CD8-positive, alpha-beta memory T cell (primary cell): ENCODE results near the gene LRRC58. TPM values are rescaled to one million over a fixed set of nuclear protein-coding genes. Genes with fewer than 3 reads are reported as not detected.
"Not testable (repeated sequence)": the region's sequence is repeated elsewhere in the genome, so short reads cannot be mapped to it uniquely, and the experiment has no call there.

ENCODE experiments used
- CTCF ChIA-PET: fragments of 350-600 bp; sonication (Branson Sonifier 250); formaldehyde crosslinking; loops from one replicate; lab custom pipeline; 2021; ENCODE audit warnings: antibody characterized with exemption; lab: Charles Lee
- POLR2A ChIA-PET: fragments of 350-600 bp; sonication (Branson Sonifier 250); formaldehyde crosslinking; loops from one replicate; lab custom pipeline; 2021; ENCODE audit warnings: antibody characterized with exemption; lab: Charles Lee
- DNase-seq, 5 donors: peaks; one replicate each; pipeline versions ENCODE4 v3.0.0 to v3.0.0-alpha.2; 2020 to 2022; ENCODE audit warnings: mixed read lengths in 1 of 5
- H3K27ac ChIP-seq: one replicate; pipeline ENCODE4 v1.7.0; 2013; ENCODE audit warnings: low read depth, mild to moderate bottlenecking, low read length, moderate library complexity
- H3K27me3 ChIP-seq: 2 replicates; pipeline ENCODE4 v1.7.0; 2013; ENCODE audit warnings: low read length, mild to moderate bottlenecking; ENCODE audit not compliant: insufficient read depth, poor library complexity, severe bottlenecking
- H3K36me3 ChIP-seq: 2 replicates; pipeline ENCODE4 v1.7.0; 2013; ENCODE audit warnings: mild to moderate bottlenecking, low read length, moderate library complexity; ENCODE audit not compliant: insufficient read depth
- H3K4me1 ChIP-seq: 2 replicates; pipeline ENCODE4 v1.7.0; 2013; ENCODE audit warnings: mild to moderate bottlenecking, low read length, moderate library complexity; ENCODE audit not compliant: insufficient read depth
- H3K4me3 ChIP-seq: 2 replicates; pipeline ENCODE4 v1.7.0; 2013; ENCODE audit warnings: mild to moderate bottlenecking, low read length
- H3K9me3 ChIP-seq: 2 replicates; pipeline ENCODE4 v1.7.0; 2013; ENCODE audit warnings: mild to moderate bottlenecking, low read length
- H3K27ac Mint-ChIP-seq, 8 donors: one replicate each; pipeline ENCODE4 v1.8.0; 2020 to 2021; ENCODE audit warnings: mixed read lengths in 8 of 8, mild to moderate bottlenecking in 6 of 8, inconsistent platforms in 3 of 8, moderate library complexity in 3 of 8
- H3K27me3 Mint-ChIP-seq, 2 donors: one replicate each; pipeline ENCODE4 v1.8.0; 2020 to 2021; ENCODE audit warnings: mixed read lengths in 2 of 2, mild to moderate bottlenecking in 1 of 2, moderate library complexity in 1 of 2
- H3K36me3 Mint-ChIP-seq, 3 donors: one replicate each; pipeline ENCODE4 v1.8.0; 2020 to 2021; ENCODE audit warnings: mixed read lengths in 3 of 3, inconsistent platforms in 1 of 3, mild to moderate bottlenecking in 1 of 3
- H3K4me1 Mint-ChIP-seq, 3 donors: one replicate each; pipeline ENCODE4 v1.8.0; 2020 to 2021; ENCODE audit warnings: mixed read lengths in 3 of 3, inconsistent platforms in 1 of 3, mild to moderate bottlenecking in 1 of 3
- H3K4me3 Mint-ChIP-seq, 7 donors: one replicate each; pipeline ENCODE4 v1.8.0; 2020 to 2021; ENCODE audit warnings: mixed read lengths in 7 of 7, mild to moderate bottlenecking in 6 of 7, moderate library complexity in 4 of 7, inconsistent platforms in 2 of 7
- H3K9me3 Mint-ChIP-seq, 5 donors: one replicate each; pipeline ENCODE4 v1.8.0; 2020 to 2022; ENCODE audit warnings: mixed read lengths in 5 of 5, mild to moderate bottlenecking in 3 of 5, moderate library complexity in 2 of 5, inconsistent platforms in 1 of 5
- polyA plus RNA-seq: library from polyadenylated mRNA; unstranded; fragments of 300-500 nt; fragmentation: Illumina TruSeq; gene quantifications from one replicate; pipeline ENCODE4 v1.2.3, GENCODE V29; 2021
- total RNA-seq, 2 experiments: library from RNA; stranded (reverse); gene quantifications; one replicate each; pipeline ENCODE4 v1.2.3, GENCODE V29; 2021

The LRRC58 gene
- total and polyA plus RNA-seq, 3 experiments from 2014 or later = 8.0 to 37.9 (median 37.6) TPM

DNA sequence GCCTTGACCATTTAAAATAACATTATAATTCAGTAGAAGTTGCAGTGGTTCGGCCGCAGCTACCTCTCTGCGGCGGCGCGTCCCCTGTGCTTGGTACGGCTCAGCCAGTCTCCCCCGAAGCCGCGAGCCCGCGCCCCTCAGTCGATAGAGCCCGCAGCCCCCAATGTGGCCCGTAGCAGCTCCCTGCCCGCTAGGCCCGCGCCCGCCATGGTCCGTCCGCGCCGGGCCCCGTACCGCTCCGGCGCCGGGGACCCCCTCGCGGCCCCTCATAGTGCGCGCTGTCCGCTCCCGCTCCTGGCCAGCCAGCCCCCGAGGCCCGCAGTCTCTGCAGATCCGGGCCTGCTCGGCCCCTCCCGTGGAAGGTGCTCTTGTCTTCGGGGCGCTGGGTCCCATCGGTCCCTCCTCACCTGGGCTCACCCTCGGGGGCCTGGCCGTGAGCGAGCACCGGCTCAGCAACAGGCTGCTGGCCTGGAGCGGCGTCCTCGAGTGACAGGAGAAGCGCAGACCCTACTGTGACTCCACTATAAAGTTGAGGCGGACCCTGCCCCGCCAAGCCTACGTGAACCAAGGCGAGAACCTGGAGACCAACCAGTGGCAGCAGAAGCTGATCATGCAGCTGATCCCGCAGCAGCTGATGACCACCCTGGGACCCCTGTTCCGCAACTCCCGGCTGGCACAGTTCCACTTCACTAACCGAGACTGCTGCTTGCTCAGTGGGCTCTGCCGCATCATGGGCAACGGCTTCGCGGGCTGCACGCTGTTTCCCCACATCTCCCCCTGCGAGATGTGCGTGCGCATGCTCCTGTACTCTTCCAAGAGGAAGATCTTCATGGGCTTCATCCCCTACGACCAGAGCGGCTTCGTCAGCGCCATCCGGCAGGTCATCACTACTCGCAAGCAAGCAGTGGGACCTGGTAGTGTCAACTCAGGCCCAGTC is 42.4 kb downstream of the LRRC58 start:
- no peak for DNase-seq
- Histone ChIP-seq H3K9me3 (no peaks in the 10 kb centered on the region), H3K4me3 (no peak overlapping the region), H3K4me1 (no peaks in the 10 kb centered on the region), H3K36me3 (no peaks in the 10 kb centered on the region), H3K27me3 (no peaks in the 10 kb centered on the region), H3K27ac (no peak overlapping the region)
- ChIA-PET POLR2A (no interaction called here), CTCF (no interaction called here)
- Mint-ChIP-seq H3K27me3 (peaks cover 1 to 5% of the 10 kb centered on the region in 2 donors), H3K4me3 (no peak overlapping the region), H3K9me3 (no peaks in the 10 kb centered on the region), H3K4me1 (no peaks in the 10 kb centered on the region), H3K36me3 (peaks cover 0 to 1% (median 0%) of the 10 kb centered on the region in 3 donors), H3K27ac (no peak overlapping the region)

DNA sequence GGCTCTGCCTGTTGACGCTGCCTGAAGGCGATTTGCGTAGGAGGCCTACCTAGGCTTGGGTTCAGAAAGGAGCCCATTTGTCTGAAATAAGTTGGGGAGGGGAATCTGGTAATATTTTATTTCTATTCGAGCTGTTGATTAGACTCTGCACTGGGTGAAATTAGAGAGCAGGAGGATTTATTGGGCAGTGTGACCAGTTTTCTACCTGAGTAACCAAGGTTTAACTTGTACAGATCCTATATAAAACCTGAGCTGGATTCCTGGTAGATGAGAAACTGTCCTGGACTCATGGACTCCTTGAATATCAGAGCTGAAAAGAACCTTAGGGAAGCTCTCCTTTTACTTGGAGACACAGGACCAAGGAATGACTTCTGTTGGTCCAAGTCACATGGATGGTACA is 44.5 kb downstream of the LRRC58 start:
- Histone ChIP-seq H3K4me1 (no peaks in the 10 kb centered on the region), H3K27me3 (no peaks in the 10 kb centered on the region), H3K36me3 (no peaks in the 10 kb centered on the region), H3K4me3 (no peak overlapping the region), H3K9me3 (no peaks in the 10 kb centered on the region), H3K27ac (no peak overlapping the region)
- no peak for DNase-seq
- CTCF ChIA-PET = no interaction called here
- no peaks in the 10 kb centered on the region for H3K4me1 Mint-ChIP-seq
- no peak overlapping the region for H3K27ac Mint-ChIP-seq
- peaks cover 1 to 5% of the 10 kb centered on the region in 2 donors for H3K27me3 Mint-ChIP-seq
- peaks cover 0 to 1% (median 0%) of the 10 kb centered on the region in 3 donors for H3K36me3 Mint-ChIP-seq
- POLR2A ChIA-PET = interaction anchor here (0.6 kb wide), 1 partner anchor 813 kb away, joined by 5 read pairs; no protein-coding TSS in a partner anchor
- H3K4me3 Mint-ChIP-seq = no peak overlapping the region
- H3K9me3 Mint-ChIP-seq = no peaks in the 10 kb centered on the region

DNA sequence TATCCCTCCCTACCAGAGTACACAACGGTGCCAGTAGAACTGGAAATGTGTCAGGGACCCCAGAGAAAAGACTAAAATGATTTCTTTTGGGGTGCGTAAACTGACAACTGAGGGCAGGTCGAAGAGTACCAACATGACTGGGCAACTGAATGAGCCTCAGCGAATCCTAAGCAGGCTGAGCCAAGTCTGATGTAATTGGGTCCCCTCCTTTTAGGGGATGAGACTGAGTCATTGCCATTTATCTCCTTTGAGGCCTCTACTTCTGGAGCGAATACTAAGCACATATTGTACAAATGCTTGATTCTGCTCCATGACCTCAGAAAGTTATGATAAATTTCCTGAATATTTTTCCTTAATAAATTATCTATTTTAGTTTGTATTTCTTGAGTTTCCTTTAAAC is 46.8 kb downstream of the LRRC58 start:
- Mint-ChIP-seq H3K4me1 (no peaks in the 10 kb centered on the region), H3K27ac (no peak overlapping the region), H3K27me3 (peaks cover 0 to 5% of the 10 kb centered on the region in 2 donors), H3K9me3 (no peaks in the 10 kb centered on the region), H3K4me3 (no peak overlapping the region), H3K36me3 (peaks cover 0 to 1% (median 0%) of the 10 kb centered on the region in 3 donors)
- H3K27ac ChIP-seq = no peak overlapping the region
- DNase-seq = no peak
- ChIA-PET POLR2A (no interaction called here), CTCF (interaction anchor here (0.6 kb wide), 1 partner anchor 10 kb away, joined by 3 read pairs; no protein-coding TSS in a partner anchor)
- H3K9me3 ChIP-seq = no peaks in the 10 kb centered on the region
- no peaks in the 10 kb centered on the region for H3K27me3 ChIP-seq
- no peaks in the 10 kb centered on the region for H3K4me1 ChIP-seq
- H3K36me3 ChIP-seq = no peaks in the 10 kb centered on the region
- no peak overlapping the region for H3K4me3 ChIP-seq

DNA sequence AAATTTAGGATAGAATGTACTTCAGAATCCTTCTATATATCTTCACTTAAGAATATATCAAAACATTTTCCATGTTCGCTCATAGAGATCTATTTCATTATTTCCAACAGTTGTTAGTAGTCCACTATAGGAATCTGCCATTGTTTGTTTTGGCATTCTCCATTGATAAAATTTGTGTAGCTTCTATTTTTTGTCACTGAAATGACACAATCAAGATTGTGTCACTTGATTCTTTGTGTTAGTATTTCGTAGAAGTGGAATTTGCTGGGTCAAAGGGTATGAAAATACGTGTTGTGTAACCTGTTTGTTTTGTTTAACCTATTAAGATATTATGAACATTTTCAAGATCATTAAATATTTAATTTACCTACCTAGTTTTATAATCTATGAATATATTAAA is 48.2 kb downstream of the LRRC58 start:
- Mint-ChIP-seq H3K4me1 (no peaks in the 10 kb centered on the region), H3K36me3 (peaks cover 0 to 1% (median 0%) of the 10 kb centered on the region in 3 donors), H3K4me3 (no peak overlapping the region), H3K27ac (no peak overlapping the region), H3K9me3 (no peaks in the 10 kb centered on the region), H3K27me3 (peaks cover 0 to 5% of the 10 kb centered on the region in 2 donors)
- Histone ChIP-seq H3K36me3 (no peaks in the 10 kb centered on the region), H3K9me3 (no peaks in the 10 kb centered on the region), H3K27me3 (no peaks in the 10 kb centered on the region), H3K4me1 (no peaks in the 10 kb centered on the region), H3K4me3 (no peak overlapping the region), H3K27ac (no peak overlapping the region)
- ChIA-PET POLR2A (no interaction called here), CTCF (no interaction called here)
- DNase-seq = no peak

DNA sequence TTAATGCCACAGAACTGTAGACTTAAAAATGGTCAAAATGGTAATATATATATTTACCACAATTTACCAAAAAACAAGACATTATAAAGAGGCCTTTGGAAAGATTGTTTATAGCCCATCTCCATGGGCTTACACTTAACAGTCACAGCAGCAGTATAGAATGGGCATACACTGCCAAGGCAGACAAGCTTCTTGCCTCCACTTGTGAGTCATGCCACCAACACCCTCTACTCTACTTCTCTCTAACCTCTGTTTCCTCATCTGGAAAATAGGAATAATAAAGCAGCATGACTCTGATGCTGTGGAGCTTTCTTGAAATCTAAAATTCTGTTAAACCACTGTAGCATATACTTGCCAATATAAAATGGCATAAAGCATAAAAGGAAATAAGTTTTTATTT is 49.8 kb downstream of the LRRC58 start:
- Histone ChIP-seq H3K9me3 (no peaks in the 10 kb centered on the region), H3K36me3 (no peaks in the 10 kb centered on the region), H3K27me3 (no peaks in the 10 kb centered on the region), H3K27ac (no peak overlapping the region), H3K4me1 (no peaks in the 10 kb centered on the region), H3K4me3 (no peak overlapping the region)
- no peak overlapping the region for H3K4me3 Mint-ChIP-seq
- H3K27me3 Mint-ChIP-seq = peaks cover 2 to 3% of the 10 kb centered on the region in 2 donors
- H3K9me3 Mint-ChIP-seq = peaks cover 0 to 2% (median 0%) of the 10 kb centered on the region in 5 donors
- ChIA-PET CTCF (interaction anchor here (0.7 kb wide), 1 partner anchor 1041 kb away, joined by 3 read pairs; no protein-coding TSS in a partner anchor), POLR2A (no interaction called here)
- no peaks in the 10 kb centered on the region for H3K4me1 Mint-ChIP-seq
- DNase-seq = no peak
- peaks cover 0 to 1% (median 0%) of the 10 kb centered on the region in 3 donors for H3K36me3 Mint-ChIP-seq
- H3K27ac Mint-ChIP-seq = no peak overlapping the region

DNA sequence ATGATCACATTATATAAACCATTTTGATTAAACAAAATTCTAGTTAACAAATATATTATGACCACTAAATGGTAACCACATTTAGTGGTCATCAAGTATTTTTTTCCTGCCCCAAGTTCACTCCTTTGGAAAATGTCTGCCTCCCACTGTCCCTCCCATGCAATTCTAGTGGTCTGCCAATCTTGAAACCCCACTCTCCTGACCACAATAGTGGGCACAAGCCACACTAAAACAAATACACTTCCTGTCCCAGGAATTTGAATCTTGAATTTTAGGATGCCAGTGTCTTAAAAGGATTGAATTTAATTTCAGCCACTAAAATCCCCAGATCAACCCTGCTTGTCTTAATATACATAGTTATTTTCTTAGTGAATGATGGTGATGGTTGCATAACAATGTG is 50.2 kb downstream of the LRRC58 start:
- H3K9me3 ChIP-seq = no peaks in the 10 kb centered on the region
- no peaks in the 10 kb centered on the region for H3K36me3 ChIP-seq
- POLR2A ChIA-PET = no interaction called here
- Mint-ChIP-seq H3K9me3 (peaks cover 0 to 6% (median 3%) of the 10 kb centered on the region in 5 donors), H3K36me3 (peaks cover 0 to 2% (median 2%) of the 10 kb centered on the region in 3 donors), H3K4me3 (no peak overlapping the region), H3K27ac (no peak overlapping the region), H3K4me1 (no peaks in the 10 kb centered on the region), H3K27me3 (peaks cover 4 to 5% of the 10 kb centered on the region in 2 donors)
- DNase-seq = no peak
- CTCF ChIA-PET = no interaction called here
- no peaks in the 10 kb centered on the region for H3K4me1 ChIP-seq
- no peak overlapping the region for H3K27ac ChIP-seq
- H3K4me3 ChIP-seq = no peak overlapping the region
- H3K27me3 ChIP-seq = no peaks in the 10 kb centered on the region

DNA sequence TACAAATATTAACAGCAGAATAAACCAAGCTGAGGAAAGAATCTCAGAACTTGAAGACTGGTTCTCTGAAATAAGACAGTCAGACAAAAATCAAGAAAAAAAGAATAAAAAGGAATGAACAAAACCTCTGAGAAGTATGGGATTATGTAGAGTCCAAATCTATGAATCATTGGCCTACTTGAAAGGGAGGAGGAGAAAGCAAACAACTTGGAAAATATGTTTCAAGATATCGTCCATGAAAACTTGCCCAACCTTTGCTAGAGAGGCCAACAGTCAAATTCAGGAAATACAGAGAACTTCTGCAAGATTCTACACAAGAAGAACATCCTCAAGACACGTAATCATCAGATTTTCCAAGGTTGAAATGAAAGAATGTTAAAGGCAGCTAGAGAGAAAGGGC is 57.6 kb downstream of the LRRC58 start:
- CTCF ChIA-PET = interaction anchor here (1.1 kb wide), 1 partner anchor 11 kb away, joined by 3 read pairs; no protein-coding TSS in a partner anchor
- H3K9me3 Mint-ChIP-seq = peaks cover 9 to 25% (median 24%) of the 10 kb centered on the region in 5 donors

DNA sequence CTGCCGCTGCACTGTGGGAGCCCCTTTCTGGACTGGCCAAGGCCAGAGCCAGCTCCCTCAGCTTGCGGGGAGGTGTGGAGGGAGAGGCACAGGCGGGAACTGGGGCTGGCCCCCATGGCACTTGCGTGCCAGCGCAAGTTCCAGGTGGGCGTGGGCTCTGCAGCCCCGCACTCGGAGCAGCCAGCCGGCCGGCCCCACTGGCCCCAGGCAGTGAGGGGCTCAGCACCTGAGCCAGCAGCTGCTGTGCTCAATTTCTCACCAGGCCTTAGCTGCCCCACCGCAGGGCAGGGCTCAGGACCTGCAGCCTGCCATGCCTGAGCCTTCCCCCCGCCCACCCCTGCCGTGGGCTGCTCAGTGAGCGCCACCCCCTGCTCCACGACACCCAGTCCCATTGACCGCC is 59.5 kb downstream of the LRRC58 start:
- ChIA-PET CTCF (no interaction called here), POLR2A (no interaction called here)
- no peaks in the 10 kb centered on the region for H3K9me3 ChIP-seq
- no peak for DNase-seq
- peaks cover 13% of the 10 kb centered on the region for H3K27me3 ChIP-seq
- Mint-ChIP-seq H3K4me3 (no peak overlapping the region), H3K36me3 (peaks cover 0 to 23% (median 1%) of the 10 kb centered on the region in 3 donors), H3K27ac (no peak overlapping the region), H3K9me3 (peaks cover 9 to 25% (median 24%) of the 10 kb centered on the region in 5 donors), H3K4me1 (peaks cover 0 to 5% (median 2%) of the 10 kb centered on the region in 3 donors), H3K27me3 (peaks cover 23 to 59% of the 10 kb centered on the region in 2 donors)
- no peaks in the 10 kb centered on the region for H3K36me3 ChIP-seq
- no peak overlapping the region for H3K27ac ChIP-seq
- no peak overlapping the region for H3K4me3 ChIP-seq
- no peaks in the 10 kb centered on the region for H3K4me1 ChIP-seq

More for the DNA sequence above, 57.6 kb downstream of the LRRC58 start:
- H3K4me3 Mint-ChIP-seq, H3K4me1 Mint-ChIP-seq, DNase-seq, H3K27ac ChIP-seq, H3K9me3 ChIP-seq, H3K4me1 ChIP-seq, H3K36me3 ChIP-seq, H3K27me3 ChIP-seq, POLR2A ChIA-PET, H3K4me3 ChIP-seq: not testable (repeated sequence)
- Mint-ChIP-seq H3K36me3 (peaks cover 0 to 20% (median 1%) of the 10 kb centered on the region in 3 donors), H3K27me3 (peaks cover 15 to 50% of the 10 kb centered on the region in 2 donors), H3K27ac (peak overlapping the region in 1 of 8 donors; percentile 44)
